Measurements from ENCODE around the gene OR4A16. TPM values are rescaled to one million over a fixed set of nuclear protein-coding genes. Genes with fewer than 3 reads are reported as not detected.

OR4A16 gene
- total RNA-seq, 6 donors from 2014 or later = not detected

DNA sequence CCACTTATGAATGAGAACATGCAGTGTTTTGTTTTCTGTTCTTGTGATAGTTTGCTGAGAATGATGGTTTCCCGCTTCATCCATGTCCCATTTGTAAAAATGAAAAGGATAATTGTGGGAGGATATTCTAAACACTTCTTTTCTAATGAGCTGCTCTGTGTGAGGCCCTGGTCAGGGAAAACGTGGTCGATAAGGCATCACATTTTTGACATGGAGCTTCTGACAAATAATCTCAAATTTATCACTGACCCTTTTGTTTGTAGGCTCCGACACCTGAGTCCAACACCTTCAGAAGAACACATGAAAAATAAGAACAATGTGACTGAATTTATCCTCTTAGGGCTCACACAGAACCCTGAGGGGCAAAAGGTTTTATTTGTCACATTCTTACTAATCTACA is 24.7 kb downstream of the OR4A16 start, which contains the start of gene OR4A15:
OR4A15 (plus strand) TSS at position 301 of the 400 bp plus-strand sequence; CDS start at position 301, 0 bp downstream.
- ATAC-seq (ENCODE audit: low FRiP score in 2 of 2) (no peak), DNase-seq (no peak)
- no peak within 1 kb of the TSS for H3K27ac ChIP-seq
- no peaks in the 10 kb centered on the region for H3K36me3 ChIP-seq
- no peak within 1 kb of the TSS for H3K4me3 ChIP-seq
- peaks cover 0 to 3% (median 0%) of the 10 kb centered on the region in 4 donors for H3K9me3 ChIP-seq
- no peaks in the 10 kb centered on the region for H3K4me1 ChIP-seq
- TF ChIP-seq POLR2AphosphoS5 (IDR thresholded peaks at IDR 0.05) (no peak), EP300 (IDR thresholded peaks at IDR 0.05) (no peak), POLR2A (IDR thresholded peaks at IDR 0.05) (no peak)
- TF ChIP-seq, protein P1, sequence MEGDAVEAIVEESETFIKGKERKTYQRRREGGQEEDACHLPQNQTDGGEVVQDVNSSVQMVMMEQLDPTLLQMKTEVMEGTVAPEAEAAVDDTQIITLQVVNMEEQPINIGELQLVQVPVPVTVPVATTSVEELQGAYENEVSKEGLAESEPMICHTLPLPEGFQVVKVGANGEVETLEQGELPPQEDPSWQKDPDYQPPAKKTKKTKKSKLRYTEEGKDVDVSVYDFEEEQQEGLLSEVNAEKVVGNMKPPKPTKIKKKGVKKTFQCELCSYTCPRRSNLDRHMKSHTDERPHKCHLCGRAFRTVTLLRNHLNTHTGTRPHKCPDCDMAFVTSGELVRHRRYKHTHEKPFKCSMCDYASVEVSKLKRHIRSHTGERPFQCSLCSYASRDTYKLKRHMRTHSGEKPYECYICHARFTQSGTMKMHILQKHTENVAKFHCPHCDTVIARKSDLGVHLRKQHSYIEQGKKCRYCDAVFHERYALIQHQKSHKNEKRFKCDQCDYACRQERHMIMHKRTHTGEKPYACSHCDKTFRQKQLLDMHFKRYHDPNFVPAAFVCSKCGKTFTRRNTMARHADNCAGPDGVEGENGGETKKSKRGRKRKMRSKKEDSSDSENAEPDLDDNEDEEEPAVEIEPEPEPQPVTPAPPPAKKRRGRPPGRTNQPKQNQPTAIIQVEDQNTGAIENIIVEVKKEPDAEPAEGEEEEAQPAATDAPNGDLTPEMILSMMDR (IDR thresholded peaks at IDR 0.05) = no peak
- H3K27me3 ChIP-seq = no peaks in the 10 kb centered on the region
- 48 to 58% methylated on average over 4 of the region's 4 CpGs for WGBS, 2 donors

Other genes with a start within 250 kb of the OR4A16 start
- not detected for gene TRIM48, start 81.0 kb upstream of the OR4A16 start, total RNA-seq
- not detected for gene OR4A15, start 24.8 kb downstream of the OR4A16 start, total RNA-seq
- not detected for gene OR4C15, start 211.3 kb downstream of the OR4A16 start, total RNA-seq
- not detected for gene OR4C16, start 228.9 kb downstream of the OR4A16 start, total RNA-seq

All from upper lobe of left lung (tissue), 6 donors.